Erythroblast (primary cell): ENCODE measurements around the gene PRB3.

Source experiments
- GATA1 ChIP-seq: IDR thresholded peaks from 2 replicates; pipeline ENCODE4 v1.6.1; 2011; ENCODE audit warnings: low read depth, mild to moderate bottlenecking, control low read depth, low read length, moderate library complexity
- POLR2A ChIP-seq: IDR thresholded peaks from 2 replicates; pipeline ENCODE4 v1.6.1; 2011; ENCODE audit warnings: mild to moderate bottlenecking, low read length

DNA sequence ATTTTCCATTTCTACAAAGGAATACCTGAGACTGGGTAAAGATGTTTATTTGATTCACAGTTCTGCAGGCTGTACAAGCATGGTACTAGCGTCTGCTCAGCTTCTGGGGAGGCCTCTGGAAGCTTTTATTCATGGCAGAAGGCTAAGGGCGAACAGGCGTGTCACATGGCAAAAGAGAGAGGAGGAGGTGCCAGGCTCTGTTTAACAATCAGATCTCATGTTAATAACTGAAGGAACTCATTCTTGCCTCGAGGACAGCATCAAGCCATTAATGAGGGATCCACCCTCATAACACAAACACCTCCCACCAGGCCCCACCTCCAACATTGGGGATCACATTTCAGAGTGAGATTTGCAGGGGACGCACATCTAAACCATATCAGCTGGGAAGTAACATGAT is 36.0 kb downstream of the PRB3 start:
- TF ChIP-seq POLR2A (no peak), GATA1 (no peak)
